NCI-H146 (cell line): ENCODE data around the gene GABARAPL2.
"Not testable (repeated sequence)": the region's sequence is repeated elsewhere in the genome, so short reads cannot be mapped to it uniquely, and the experiment has no call there.

ENCODE experiments used
- DNase-seq: peaks from one replicate; lab custom pipeline; 2025; lab: John Stamatoyannopoulos, UW

GABARAPL2 gene

DNA sequence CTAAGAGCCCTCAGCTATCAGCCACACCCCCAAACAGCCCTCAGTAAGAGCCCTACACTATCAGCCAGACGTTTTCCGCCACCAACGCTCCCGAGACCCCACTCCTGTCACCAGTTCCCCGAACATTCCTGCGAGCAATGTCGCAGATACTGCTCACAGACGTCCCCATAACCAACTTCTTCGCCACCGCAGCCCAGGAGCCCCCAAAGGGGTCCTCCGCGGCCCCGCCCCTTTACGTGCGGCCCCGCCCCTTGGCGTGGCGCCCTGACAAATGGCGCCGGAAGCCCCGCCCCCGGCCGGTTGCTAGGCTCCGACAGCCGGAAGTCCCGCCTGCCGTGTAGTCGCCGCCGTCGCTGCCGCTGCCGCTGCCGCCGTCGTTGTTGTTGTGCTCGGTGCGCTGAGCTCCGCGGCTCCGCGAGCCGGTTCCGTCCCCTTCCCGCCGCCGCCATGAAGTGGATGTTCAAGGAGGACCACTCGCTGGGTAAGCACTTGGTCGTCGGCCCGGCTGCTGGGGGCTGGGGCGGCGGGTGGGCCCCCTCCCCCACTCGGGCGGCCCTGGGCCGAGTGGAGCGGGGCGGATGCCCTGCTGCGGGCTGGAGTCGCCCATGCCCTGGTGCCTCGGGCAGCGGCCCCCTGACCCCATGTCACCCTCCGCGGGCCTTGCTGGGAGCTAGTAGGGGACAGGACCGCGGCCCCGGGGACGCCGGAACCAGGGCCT lies at the start of gene GABARAPL2:
TSS of gene GABARAPL2 (plus strand) at position 340 of the 718 bp plus-strand sequence. CDS start at position 448, 108 bp downstream.
- peak; percentile 78 for DNase-seq

DNA sequence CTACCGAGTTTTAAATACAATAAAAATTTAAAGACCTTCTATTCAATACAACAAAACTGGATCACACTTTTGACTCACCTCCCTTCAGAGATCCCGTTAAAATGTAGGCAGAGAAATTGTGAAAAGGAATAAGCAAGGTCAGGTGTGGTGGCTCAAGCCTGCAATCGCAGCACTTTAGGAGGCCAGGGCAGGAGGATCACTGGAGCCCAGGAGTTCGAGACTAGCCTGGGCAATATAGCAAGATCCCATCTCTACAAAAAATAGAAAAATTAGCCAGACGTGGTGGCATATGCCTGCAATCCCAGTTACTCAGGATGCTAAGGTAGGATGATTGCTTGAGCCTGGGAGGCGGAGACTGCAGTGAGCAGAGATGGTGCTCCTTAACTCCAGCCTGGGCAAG lies 47.0 kb upstream of the GABARAPL2 start:
- DNase-seq = no peak

- no peak for DNase-seq
Observed at GRCh38 chr16:75526032-75526790, 40.0 kb upstream of the GABARAPL2 start.

DNA sequence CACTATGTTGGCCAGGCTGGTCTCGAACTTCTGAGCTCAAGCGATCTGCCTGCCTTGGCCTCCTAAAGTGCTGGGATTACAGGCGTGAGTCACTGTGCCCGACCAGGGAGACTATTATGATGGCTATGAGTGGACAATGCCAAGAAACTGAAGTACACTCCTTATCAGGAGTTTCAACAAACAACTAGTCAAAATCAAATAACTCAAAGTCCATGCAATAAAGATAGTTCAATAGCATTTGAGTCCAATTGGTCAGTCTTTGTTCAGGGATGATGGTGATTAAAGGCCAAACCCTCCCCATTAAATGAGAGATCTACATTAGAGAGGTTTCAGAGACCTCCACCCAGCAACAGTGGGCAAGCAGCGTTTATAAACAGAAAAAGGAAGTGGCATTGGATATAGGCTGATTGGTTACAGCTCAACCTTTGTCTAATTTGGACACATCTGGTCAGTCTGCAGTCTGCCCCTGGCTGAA lies 38.3 kb upstream of the GABARAPL2 start:
- no peak for DNase-seq

DNA sequence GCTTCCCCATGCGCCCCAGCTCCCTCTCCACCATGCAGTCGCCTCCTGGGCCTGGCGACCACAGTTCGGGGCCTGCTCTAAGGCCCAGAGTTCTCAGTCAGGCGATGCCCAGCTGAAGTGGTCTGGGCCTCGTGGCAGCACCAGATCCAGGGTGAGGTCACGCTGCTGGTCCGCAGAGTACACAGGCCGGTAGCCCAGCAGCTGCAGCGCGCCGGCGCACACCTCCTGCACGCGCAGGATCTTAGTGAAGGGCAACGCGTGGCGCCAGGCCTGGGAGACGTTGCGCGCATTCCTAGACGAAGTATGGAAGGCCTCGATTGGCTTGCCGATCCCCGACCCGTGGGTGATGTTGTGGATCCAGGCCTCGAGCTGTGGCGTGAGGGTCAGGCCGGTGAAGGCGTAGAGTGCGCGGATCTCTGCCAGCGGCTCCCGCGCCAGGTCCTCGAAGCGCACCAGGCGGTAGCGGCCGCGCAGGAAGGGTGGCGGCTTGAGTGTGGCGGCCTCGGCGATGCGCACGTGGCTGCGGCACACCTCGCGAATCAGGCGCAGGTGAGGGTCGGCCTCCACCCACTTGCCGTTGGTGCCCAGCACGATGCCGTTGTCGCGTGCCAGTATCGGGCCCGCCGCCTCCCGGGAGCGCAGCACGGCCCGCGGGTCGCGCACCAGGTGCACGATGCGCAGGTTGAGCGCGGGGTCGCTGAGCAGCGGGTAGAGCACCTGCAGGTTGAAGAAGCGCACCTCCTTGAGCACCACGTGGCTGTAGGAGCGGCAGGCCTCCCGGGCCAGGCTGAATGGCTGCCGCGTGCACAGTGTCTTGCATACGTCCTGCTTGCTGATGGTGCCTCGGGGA lies 36.9 kb upstream of the GABARAPL2 start:
- DNase-seq = no peak

- no peak for DNase-seq
Observed at GRCh38 chr16:75529959-75530358, 36.2 kb upstream of the GABARAPL2 start.

DNA sequence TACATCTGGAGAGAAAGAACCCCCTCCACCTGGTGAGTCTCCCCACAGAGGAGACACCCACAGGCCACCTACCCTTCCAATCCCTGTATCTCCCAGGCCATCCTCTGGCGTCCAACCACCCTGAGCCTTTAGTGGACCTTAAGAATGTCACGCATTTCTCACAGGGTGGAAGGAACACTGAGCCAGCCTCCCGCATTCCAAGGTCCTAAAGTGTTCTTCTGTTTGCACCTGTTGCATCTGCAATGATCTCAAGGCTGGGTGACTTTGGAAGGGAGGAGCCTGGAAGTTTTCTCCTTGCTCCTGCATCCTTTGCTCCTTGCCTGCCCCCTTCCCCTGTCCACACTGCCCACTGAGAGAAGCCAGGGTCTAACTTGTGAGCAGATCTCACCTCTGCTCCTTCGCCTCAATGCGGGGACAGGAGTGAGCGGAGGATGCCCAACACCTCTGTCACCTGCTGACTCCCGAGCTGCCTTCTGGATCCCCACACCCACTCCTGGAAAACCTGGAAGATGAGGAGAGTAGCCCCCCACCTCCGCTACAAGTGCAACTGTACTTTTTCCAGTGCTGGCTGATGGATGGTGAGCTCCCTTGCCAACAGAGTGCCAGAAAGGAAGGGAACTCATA lies 33.9 kb upstream of the GABARAPL2 start:
- no peak for DNase-seq

DNA sequence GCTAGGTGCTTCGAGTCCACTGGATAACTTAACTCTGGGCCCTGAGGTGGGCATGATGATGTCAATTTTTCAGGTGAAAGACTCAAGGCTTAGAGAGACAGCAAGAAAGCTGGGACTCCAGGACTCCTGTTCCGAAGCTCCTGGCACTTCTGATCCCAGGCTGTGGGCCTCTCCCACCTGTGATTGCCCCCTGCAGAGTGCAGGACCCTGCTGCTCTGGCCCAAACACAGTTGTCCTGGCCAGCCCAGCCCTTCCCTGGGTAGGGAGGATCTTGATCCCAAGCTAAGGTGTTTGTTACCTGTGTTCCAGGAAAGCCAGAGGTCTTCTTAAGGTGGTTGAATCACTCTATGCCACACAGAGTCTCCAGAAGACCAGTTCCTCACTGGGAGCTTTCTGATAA lies 33.4 kb upstream of the GABARAPL2 start:
- no peak for DNase-seq

GRCh38 chr16:75534560-75535205 lies 31.5 kb upstream of the GABARAPL2 start:
- DNase-seq = no peak

GRCh38 chr16:75535211-75535843 lies 30.9 kb upstream of the GABARAPL2 start:
- no peak for DNase-seq

- DNase-seq = no peak
Observed at GRCh38 chr16:75535901-75536300, 30.3 kb upstream of the GABARAPL2 start, which contains the start of gene CHST5. CHST5 (minus strand) TSS chr16:75536108; CDS start chr16:75530384, 5,724 bp downstream.

DNA sequence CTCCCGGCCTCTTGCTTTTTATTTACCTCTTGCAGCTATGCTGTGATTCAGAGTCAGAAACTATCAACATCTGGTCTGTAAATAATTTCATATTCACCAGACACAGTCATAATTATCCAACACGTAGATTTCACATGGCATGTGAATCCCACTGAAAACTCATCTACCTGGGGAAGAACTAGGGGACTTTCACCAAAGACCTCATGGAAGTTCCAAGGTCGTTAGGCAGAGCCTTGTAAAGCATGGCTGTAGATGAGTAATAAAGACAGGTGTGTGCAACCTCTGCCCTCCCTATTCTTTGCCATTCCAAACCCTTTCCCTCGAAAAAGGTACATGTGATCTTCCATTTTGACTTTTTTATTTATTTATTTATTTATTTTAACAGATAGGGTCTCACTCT lies 28.4 kb upstream of the GABARAPL2 start:
- DNase-seq = no peak

- DNase-seq = not testable (repeated sequence)
Observed at GRCh38 chr16:75538882-75539565, 27.2 kb upstream of the GABARAPL2 start.

DNA sequence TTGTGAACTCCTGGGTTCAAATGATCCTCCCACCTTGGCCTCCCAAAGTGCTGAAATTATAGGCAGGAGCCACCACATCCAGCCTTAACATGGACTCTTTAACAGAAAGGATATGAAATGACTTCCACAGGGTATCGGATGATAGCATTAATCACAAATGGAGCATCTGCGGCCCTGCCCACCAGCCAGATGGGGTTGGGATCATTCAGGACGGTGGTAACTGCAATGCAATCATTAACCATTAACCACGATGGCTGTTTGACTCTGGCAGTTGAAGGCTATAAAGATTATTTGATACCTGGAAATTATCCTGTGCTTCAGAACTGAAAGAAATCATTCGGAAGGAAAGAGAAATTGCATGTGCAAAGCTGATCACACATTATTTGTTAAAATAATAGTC lies 24.9 kb upstream of the GABARAPL2 start:
- no peak for DNase-seq

DNA sequence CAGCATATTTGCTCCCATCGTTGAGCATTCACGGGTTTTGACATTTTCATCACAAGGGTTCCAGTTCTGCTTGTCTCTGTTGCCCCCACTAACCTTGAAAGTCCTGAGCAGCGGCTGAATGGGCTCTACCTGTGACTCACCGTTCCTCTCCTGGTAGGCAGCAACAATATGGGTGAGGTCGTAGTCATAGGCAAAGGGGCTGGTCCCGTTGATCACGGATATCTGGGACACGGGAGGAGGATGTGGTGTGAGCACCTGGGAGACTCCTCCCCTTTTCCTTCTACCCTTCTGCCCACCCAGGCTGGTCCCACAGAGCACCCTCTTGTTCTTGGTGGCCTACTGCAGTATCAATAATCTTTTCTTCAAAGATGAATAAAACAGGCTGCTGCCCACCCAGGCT lies 23.7 kb upstream of the GABARAPL2 start:
- not testable (repeated sequence) for DNase-seq

DNA sequence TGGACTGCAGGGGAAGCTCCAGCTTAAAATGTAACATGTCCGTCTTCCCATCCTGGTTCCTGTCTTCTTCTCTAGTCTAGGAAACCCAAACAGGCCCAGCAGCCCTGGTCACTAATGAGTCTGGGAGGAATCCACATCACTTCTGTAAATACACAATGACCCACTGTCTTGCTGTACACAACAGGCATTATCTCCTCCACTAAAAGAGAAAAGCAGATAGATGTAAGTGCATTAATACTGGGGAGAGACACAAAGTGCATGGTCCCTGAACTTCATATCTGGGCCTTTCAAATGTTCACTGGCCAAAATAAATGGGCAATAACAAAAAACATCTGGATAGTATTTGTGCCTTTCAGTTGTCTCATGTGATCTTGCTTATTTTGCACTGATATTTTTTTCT lies 20.3 kb upstream of the GABARAPL2 start:
- not testable (repeated sequence) for DNase-seq

DNA sequence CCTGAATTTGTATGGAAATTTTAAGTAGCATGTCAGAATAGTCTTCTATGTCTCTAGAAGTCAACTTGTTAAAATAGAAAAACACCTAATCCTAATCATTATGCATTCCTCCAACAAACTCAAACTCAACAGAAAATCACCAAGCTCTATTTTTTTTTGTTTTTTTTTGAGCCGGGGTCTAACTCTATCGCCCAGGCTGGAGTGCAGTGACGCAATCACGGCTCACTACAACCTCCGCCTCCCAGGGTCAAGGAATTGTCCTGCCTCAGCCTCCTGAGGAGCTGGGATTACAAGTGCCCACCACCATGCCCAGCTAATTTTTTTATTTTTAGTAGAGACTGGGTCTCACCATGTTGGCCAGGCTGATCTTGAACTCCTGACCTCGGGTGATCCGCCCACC lies 19.9 kb upstream of the GABARAPL2 start:
- no peak for DNase-seq

DNA sequence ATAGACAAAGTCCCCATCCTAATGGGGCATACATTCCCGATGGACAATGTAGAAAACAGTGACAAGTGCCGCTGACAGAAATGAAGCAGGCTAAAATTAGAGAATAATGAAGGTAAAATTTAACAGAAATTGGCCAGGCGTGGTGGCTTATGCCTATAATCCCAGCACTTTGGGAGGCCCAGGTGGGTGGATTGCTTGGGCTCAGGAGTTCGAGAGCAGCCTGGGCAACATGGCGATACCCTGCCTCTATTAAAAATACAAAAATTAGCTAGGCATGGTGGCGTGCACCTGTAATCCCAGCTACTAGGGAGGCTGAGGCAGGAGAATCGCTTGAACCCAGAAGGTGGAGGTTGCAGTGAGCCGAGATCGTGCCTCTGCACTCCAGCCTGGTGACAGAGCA lies 17.7 kb upstream of the GABARAPL2 start:
- DNase-seq = not testable (repeated sequence)

- DNase-seq = no peak
Observed at GRCh38 chr16:75550211-75550662, 15.9 kb upstream of the GABARAPL2 start.

GRCh38 chr16:75552951-75553350 lies 13.2 kb upstream of the GABARAPL2 start:
- no peak for DNase-seq
